Ascending aorta (tissue), 2 donors: ENCODE results near the gene SPAG6. TPM values are rescaled to one million over a fixed set of nuclear protein-coding genes. Genes with fewer than 3 reads are reported as not detected.
"Not testable (repeated sequence)": the region's sequence is repeated elsewhere in the genome, so short reads cannot be mapped to it uniquely, and the experiment has no call there.

Source experiments
- DNase-seq, 2 donors: peaks; one replicate each; pipeline ENCODE4 v3.0.0-alpha.2; 2019; ENCODE audit warnings: low spot score in 2 of 2
- H3K27ac ChIP-seq, 2 donors: fragments of 200-600 bp; sonication (generic); one replicate each; pipeline ENCODE4 v1.5.1; 2016 to 2017; ENCODE audit warnings: mild to moderate bottlenecking in 1 of 2
- H3K27me3 ChIP-seq: fragments of 200-600 bp; sonication (generic); one replicate; pipeline ENCODE4 v1.5.1; 2017
- H3K36me3 ChIP-seq, 2 donors: fragments of 200-600 bp; sonication (generic); one replicate each; pipeline ENCODE4 v1.5.1; 2016
- H3K4me1 ChIP-seq, 2 donors: fragments of 200-600 bp; sonication (generic); one replicate each; pipeline ENCODE4 v1.5.1; 2016 to 2017; ENCODE audit warnings: mild to moderate bottlenecking in 1 of 2
- H3K4me3 ChIP-seq, 2 donors: fragments of 200-600 bp; sonication (generic); one replicate each; pipeline ENCODE4 v1.5.1; 2016 to 2017; ENCODE audit warnings: mild to moderate bottlenecking in 1 of 2
- H3K9me3 ChIP-seq, 2 donors: fragments of 200-600 bp; sonication (generic); one replicate each; pipeline ENCODE4 v1.5.1; 2016
- CTCF ChIP-seq, 3 experiments: fragments of 200-600 bp in 2 of 3; fragments of 450-650 bp in 1 of 3; sonication (generic) in 2 of 3; IDR thresholded peaks; one replicate each; pipeline ENCODE4 v1.5.1; 2016 to 2019; ENCODE audit warnings: antibody characterized with exemption in 3 of 3, mild to moderate bottlenecking in 1 of 3, moderate library complexity in 1 of 3
- intact Hi-C: fragments of 100-400 bp; cut with DNase I; formaldehyde crosslinking; loops from one replicate; pipeline ENCODE4 v1.15.1; 2023
- total RNA-seq: library from RNA; depleted of rRNA; stranded (reverse); fragments of >200 nt; gene quantifications from one replicate; pipeline ENCODE4 v1.1.0, GENCODE V29; 2016

The SPAG6 gene
- total RNA-seq, 1 donor from 2014 or later = not detected

DNA sequence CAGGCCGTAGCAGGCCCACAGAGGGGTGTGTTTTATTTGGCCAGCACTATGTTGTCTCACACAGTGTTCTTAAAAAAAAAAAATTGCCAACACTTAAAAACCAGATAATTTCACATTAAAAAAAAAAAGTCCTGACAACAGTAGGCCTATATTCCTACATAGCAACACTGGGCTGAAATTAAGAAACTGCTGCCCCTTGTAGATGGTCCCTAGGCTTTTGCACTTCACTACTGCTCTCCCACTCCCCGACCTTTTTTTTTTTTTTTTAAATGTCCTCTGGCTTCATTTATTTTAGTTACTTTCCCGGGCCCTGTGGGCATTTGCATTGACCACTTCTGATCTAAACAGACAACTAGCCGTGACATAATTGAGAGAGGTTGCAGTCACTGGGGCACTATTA, 36.0 kb downstream of the SPAG6 start:
- Histone ChIP-seq H3K36me3 (no peaks in the 10 kb centered on the region), H3K27me3 (no peaks in the 10 kb centered on the region), H3K4me3 (no peak overlapping the region), H3K27ac (no peak overlapping the region), H3K4me1 (no peaks in the 10 kb centered on the region), H3K9me3 (no peaks in the 10 kb centered on the region)
- DNase-seq = no peak
- TF ChIP-seq CTCF (IDR thresholded peaks at IDR 0.05) = no peak
- intact Hi-C loops = no loop called here

DNA sequence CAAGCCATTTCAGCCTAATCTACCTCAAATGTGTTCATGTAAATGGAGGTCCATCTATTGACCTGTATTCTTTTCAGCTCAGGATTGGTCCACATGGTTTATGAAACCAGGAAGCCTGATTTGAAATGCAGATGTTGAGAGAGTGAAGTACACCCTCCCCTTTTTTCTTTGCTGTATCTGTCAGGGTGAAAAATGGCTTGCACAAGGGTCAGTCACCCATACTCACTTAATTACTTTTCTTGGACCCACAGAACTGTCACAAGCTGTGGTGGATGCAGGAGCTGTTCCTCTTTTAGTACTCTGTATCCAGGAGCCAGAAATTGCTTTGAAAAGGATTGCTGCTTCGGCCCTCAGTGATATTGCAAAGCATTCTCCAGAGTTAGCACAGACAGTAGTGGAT, 41.2 kb downstream of the SPAG6 start:
- Histone ChIP-seq H3K27ac (no peak overlapping the region), H3K4me3 (no peak overlapping the region), H3K9me3 (no peaks in the 10 kb centered on the region), H3K36me3 (no peaks in the 10 kb centered on the region), H3K4me1 (no peaks in the 10 kb centered on the region), H3K27me3 (no peaks in the 10 kb centered on the region)
- intact Hi-C loops = no loop called here
- DNase-seq = no peak
- no peak for TF ChIP-seq CTCF (IDR thresholded peaks at IDR 0.05)

DNA sequence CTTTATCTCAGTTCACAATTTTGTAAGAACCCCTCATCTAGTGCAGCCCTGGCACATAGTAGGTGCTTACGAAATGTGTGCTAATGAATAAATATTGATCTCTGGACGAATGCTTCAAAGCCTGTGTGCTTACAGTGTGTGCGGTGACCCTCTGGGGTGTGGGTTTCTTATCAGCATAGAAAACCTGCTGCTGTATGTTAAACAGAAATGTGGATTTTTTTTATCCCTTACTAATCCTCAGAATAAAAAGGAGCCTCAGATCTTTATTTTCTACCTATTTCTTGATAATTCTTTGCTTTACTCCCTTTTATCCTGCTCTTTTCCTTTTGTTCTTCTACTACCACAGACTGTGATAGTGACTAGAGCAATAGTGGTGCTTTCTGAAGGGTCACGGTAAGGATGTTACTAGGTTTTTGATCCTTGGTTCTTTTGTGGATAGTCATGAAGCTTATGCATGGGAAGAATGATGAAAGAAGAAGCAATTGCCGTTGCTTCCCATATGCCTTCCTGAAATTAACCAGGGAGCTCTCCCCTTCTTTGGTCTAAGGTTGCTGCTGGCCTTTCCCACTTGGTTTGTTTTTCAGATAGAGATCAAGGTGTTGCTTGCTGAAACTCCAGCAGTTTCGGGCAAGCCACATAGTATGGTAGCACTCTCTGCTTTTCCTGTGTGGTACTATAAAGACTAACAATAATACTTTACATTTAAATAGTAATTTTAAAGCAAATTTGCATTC, 44.7 kb downstream of the SPAG6 start:
- no peak for TF ChIP-seq CTCF (IDR thresholded peaks at IDR 0.05)

DNA sequence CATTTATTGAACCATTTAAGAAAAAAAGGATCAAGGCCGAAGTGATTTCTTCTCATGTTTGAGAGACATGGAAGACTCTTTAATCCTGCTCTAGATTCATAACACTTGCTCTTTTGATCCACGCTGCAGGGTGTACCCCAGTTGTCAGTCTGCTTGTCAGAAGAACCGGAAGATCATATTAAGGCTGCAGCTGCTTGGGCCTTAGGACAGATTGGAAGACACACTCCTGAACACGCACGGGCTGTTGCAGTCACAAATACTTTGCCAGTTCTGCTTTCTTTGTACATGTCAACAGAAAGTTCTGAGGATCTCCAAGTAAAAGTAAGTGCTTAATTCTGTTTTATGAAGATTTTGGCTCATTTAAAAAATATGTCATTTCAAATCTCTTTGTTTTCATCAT, 46.3 kb downstream of the SPAG6 start:
- DNase-seq = no peak
- Histone ChIP-seq H3K4me3 (no peak overlapping the region), H3K27ac (no peak overlapping the region), H3K27me3 (no peaks in the 10 kb centered on the region), H3K4me1 (no peaks in the 10 kb centered on the region), H3K9me3 (no peaks in the 10 kb centered on the region), H3K36me3 (no peaks in the 10 kb centered on the region)
- TF ChIP-seq CTCF (IDR thresholded peaks at IDR 0.05) = no peak
- intact Hi-C loops = no loop called here

More for the DNA sequence above, 44.7 kb downstream of the SPAG6 start:
- Histone ChIP-seq H3K27me3 (no peaks in the 10 kb centered on the region), H3K4me3 (no peak overlapping the region), H3K27ac (no peak overlapping the region), H3K9me3 (no peaks in the 10 kb centered on the region), H3K36me3 (no peaks in the 10 kb centered on the region), H3K4me1 (no peaks in the 10 kb centered on the region)
- intact Hi-C loops = no loop called here
- DNase-seq = no peak

DNA sequence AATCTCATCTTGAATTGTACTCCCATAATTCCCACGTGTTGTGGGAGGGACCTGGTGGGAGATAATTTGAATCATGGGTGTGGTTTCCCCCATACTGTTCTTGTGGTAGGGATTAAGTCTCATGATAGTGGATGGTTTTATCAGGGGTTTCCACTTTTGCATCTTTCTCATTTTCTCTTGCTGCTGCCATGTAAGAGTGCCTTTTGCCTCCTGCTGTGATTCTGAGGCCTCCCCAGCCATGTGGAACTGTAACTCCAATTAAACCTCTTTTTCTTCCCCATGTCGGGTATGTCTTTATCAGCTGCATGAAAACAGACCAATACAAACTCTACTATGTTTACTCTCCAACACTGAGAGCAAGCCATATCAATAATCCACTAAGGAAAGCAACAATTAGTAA, 50.9 kb downstream of the SPAG6 start:
- H3K4me3 ChIP-seq, H3K27ac ChIP-seq, intact Hi-C loops, DNase-seq, H3K27me3 ChIP-seq, H3K4me1 ChIP-seq, H3K9me3 ChIP-seq, H3K36me3 ChIP-seq: not testable (repeated sequence)

DNA sequence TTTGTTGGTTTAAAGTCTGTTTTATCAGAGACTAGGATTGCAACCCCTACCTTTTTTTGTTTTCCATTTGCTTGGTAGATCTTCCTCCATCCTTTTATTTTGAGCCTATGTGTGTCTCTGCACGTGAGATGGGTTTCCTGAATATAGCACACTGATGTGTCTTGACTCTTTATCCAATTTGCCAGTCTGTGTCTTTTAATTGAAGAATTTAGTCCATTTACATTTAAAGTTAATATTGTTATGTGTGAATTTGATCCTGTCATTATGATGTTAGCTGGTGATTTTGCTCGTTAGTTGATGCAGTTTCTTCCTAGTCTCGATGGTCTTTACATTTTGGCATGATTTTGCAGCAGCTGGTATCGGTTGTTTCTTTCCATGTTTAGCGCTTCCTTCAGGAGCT, 61.6 kb downstream of the SPAG6 start:
- H3K36me3 ChIP-seq, H3K27ac ChIP-seq, intact Hi-C loops, H3K9me3 ChIP-seq, H3K27me3 ChIP-seq, H3K4me1 ChIP-seq, H3K4me3 ChIP-seq, DNase-seq: not testable (repeated sequence)

DNA sequence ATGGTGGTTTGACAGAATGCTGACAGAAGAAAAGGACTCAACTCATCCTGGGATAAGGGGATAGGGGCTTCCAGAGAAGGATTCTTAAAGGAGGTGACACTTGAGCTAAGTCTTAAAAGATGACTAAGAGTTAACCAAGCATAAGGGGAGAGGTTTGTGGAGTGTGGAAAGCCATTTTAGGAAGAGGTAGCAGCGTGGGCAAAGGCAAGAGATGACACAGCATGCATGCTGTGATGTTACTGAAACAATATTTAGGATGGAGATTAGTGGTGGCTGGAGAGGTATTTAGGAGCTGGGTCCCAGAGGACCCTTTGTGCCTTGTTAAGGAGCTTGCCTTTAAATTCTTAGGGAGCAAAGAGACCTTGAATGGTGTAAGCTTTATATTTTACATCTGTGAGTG, 65.1 kb downstream of the SPAG6 start:
- Histone ChIP-seq H3K4me1 (no peaks in the 10 kb centered on the region), H3K9me3 (no peaks in the 10 kb centered on the region), H3K27ac (no peak overlapping the region), H3K36me3 (no peaks in the 10 kb centered on the region), H3K4me3 (no peak overlapping the region), H3K27me3 (no peaks in the 10 kb centered on the region)
- intact Hi-C loops = no loop called here
- DNase-seq = no peak
- no peak for TF ChIP-seq CTCF (IDR thresholded peaks at IDR 0.05)
